Breast epithelium (tissue), 3 donors: ENCODE data around the gene URB1.

ENCODE experiments used
- CTCF ChIP-seq, 3 donors: fragments of 450-650 bp; IDR thresholded peaks; one replicate each; pipeline ENCODE4 v1.5.1; 2016 to 2017; ENCODE audit warnings: antibody characterized with exemption in 3 of 3, mild to moderate bottlenecking in 3 of 3, moderate library complexity in 3 of 3
- POLR2AphosphoS5 ChIP-seq, 3 donors: sonication (generic); formaldehyde crosslinking; IDR thresholded peaks; one replicate each; pipeline ENCODE4 v1.6.1; 2017; ENCODE audit warnings: antibody characterized with exemption in 3 of 3

- TF ChIP-seq CTCF (IDR thresholded peaks at IDR 0.05) (no peak), POLR2AphosphoS5 (IDR thresholded peaks at IDR 0.05) (no peak)
Measured at GRCh38 chr21:32367158-32367557, 25.7 kb downstream of the URB1 start.
